Ovary (tissue), 9 donors: Measurements from ENCODE around the gene ABHD13. TPM values are rescaled to one million over a fixed set of nuclear protein-coding genes. Genes with fewer than 3 reads are reported as not detected.

ENCODE experiments used
- DNase-seq, 5 donors: peaks; one replicate each; pipeline ENCODE4 v3.0.0-alpha.2; 2019 to 2020
- H3K27ac ChIP-seq, 2 donors: fragments of 200-600 bp; one replicate each; pipeline versions ENCODE4 v1.5.1 to v1.8.0; 2019 to 2022
- H3K27me3 ChIP-seq: fragments of 200-600 bp; one replicate; pipeline ENCODE4 v1.8.0; 2022
- H3K36me3 ChIP-seq: fragments of 200-600 bp; sonication (generic); one replicate; pipeline ENCODE4 v1.5.1; 2019
- H3K4me1 ChIP-seq: one replicate; pipeline ENCODE4 v1.8.1; 2013; ENCODE audit warnings: mild to moderate bottlenecking, moderate library complexity; ENCODE audit not compliant: insufficient read depth
- H3K4me3 ChIP-seq: fragments of 200-600 bp; sonication (generic); one replicate; pipeline ENCODE4 v1.5.1; 2017
- H3K9me3 ChIP-seq, 2 donors: fragments of 200-600 bp in 1 of 2; sonication (generic) in 1 of 2; one replicate each; pipeline versions ENCODE4 v1.5.1 to v1.8.1; 2013 to 2019; ENCODE audit warnings: mild to moderate bottlenecking in 1 of 2, moderate library complexity in 1 of 2
- CTCF ChIP-seq, 3 donors: fragments of 450-650 bp in 2 of 3; fragments of 200-600 bp in 1 of 3; IDR thresholded peaks; one replicate each; pipeline versions ENCODE4 v1.5.1 to v1.8.0; 2016 to 2022; ENCODE audit warnings: antibody characterized with exemption in 3 of 3, mild to moderate bottlenecking in 1 of 3
- EP300 ChIP-seq: sonication (generic); formaldehyde crosslinking; IDR thresholded peaks from one replicate; pipeline ENCODE4 v1.6.1; 2017; ENCODE audit warnings: antibody characterized with exemption
- POLR2A ChIP-seq: fragments of 450-650 bp; IDR thresholded peaks from one replicate; pipeline ENCODE4 v1.6.1; 2017; ENCODE audit warnings: antibody characterized with exemption, mild to moderate bottlenecking, moderate library complexity
- whole genome bisulfite sequencing, 3 donors: extraction: QIAGEN DNeasy Blood & Tissue Kit in 1 of 3; methylation state at CpG; one replicate each; pipeline versions ENCODE4 v1.1.5 to v1.1.7; 2013 to 2017; 5-methylcytosine and 5-hydroxymethylcytosine counted together
- intact Hi-C, 4 donors: fragments of 100-400 bp; cut with DNase I; formaldehyde crosslinking; loops; one replicate each; pipeline versions ENCODE4 v1.11.0 to v1.15.1; 2022 to 2023
- polyA plus RNA-seq, 2 donors: library from polyadenylated mRNA; stranded (reverse); fragments of 200-250 nt in 1 of 2; fragments of 350-450 nt in 1 of 2; fragmentation: Illumina TruSeq in 1 of 2; extraction: RNeasy Lipid Tissue Mini Kit (QIAGEN cat#74804) in 1 of 2; gene quantifications; one replicate each; pipeline ENCODE4 v1.2.3, GENCODE V29; 2013 to 2014
- total RNA-seq, 7 donors: library from RNA; depleted of rRNA in 2 of 7; stranded (reverse); fragments of >200 nt in 2 of 7; fragmentation: NEBNext Ultra II Directional in 3 of 7; extraction: Animal tissue kit (Norgen Biotek cat#: 25700) in 3 of 7; gene quantifications; one replicate each; pipeline versions ENCODE4 v1.1.0 to v1.2.4, GENCODE V29; 2016 to 2023
- donor health status: DM: no; HTN: no; CAD: no; lungs with moderate emphysema.
- donor health status: DM: no; HTN: no; CAD: no.
- donor health status: Bipolar disorder and iron deficiency.
- donor health status: DM: yes; HTN: yes; CAD: no.
- donor health status: DM: no; HTN: no; CAD: no.
- donor health status: DM: yes; HTN: yes; CAD: no.

The ABHD13 gene
- total and polyA plus RNA-seq, 9 donors, result 6.0 to 13.7 (median 9.1) TPM

- H3K27ac ChIP-seq, result no peak overlapping the region
- H3K27me3 ChIP-seq, result no peaks in the 10 kb centered on the region
- no peaks in the 10 kb centered on the region for H3K9me3 ChIP-seq
- H3K36me3 ChIP-seq, result no peaks in the 10 kb centered on the region
- no peak for DNase-seq
- 58 to 64% (median 62%) methylated on average over 3 of the region's 3 CpGs for WGBS, 3 donors
- no peaks in the 10 kb centered on the region for H3K4me1 ChIP-seq
- TF ChIP-seq POLR2A, result no peak
- TF ChIP-seq CTCF (IDR thresholded peaks at IDR 0.05), result no peak
- TF ChIP-seq EP300, result no peak
- intact Hi-C loops, result no loop called here
- H3K4me3 ChIP-seq, result no peak overlapping the region
These were observed 35.5 kb upstream of the ABHD13 start for GRCh38 chr13:108182652-108183051.

- Histone ChIP-seq H3K27ac (no peak overlapping the region), H3K4me1 (no peaks in the 10 kb centered on the region), H3K4me3 (no peak overlapping the region), H3K9me3 (no peaks in the 10 kb centered on the region), H3K27me3 (no peaks in the 10 kb centered on the region), H3K36me3 (no peaks in the 10 kb centered on the region)
- no peak for DNase-seq
- 75 to 85% (median 76%) methylated on average over 3 of the region's 3 CpGs for WGBS, 3 donors
- no peak for TF ChIP-seq POLR2A
- no peak for TF ChIP-seq CTCF (IDR thresholded peaks at IDR 0.05)
- TF ChIP-seq EP300, result no peak
- intact Hi-C loops, result no loop called here
These were observed 33.0 kb upstream of the ABHD13 start for GRCh38 chr13:108185223-108185622.

GRCh38 chr13:108188260-108188659 lies 29.9 kb upstream of the ABHD13 start:
- H3K4me3 ChIP-seq, result no peak overlapping the region

GRCh38 chr13:108190897-108191296 lies 27.3 kb upstream of the ABHD13 start:
- TF ChIP-seq EP300 (no peak), POLR2A (no peak), CTCF (IDR thresholded peaks at IDR 0.05) (no peak)
- H3K4me3 ChIP-seq, result no peak overlapping the region
- H3K27me3 ChIP-seq, result no peaks in the 10 kb centered on the region
- H3K36me3 ChIP-seq, result no peaks in the 10 kb centered on the region
- WGBS, 3 donors, result 45 to 54% (median 46%) methylated on average over 3 of the region's 3 CpGs
- intact Hi-C loops, result no loop called here
- H3K9me3 ChIP-seq, result peaks cover 0 to 3% of the 10 kb centered on the region in 2 donors
- H3K27ac ChIP-seq, result no peak overlapping the region
- no peak for DNase-seq
- no peaks in the 10 kb centered on the region for H3K4me1 ChIP-seq

More at GRCh38 chr13:108188260-108188659, 29.9 kb upstream of the ABHD13 start:
- H3K9me3 ChIP-seq, result no peaks in the 10 kb centered on the region
- TF ChIP-seq EP300 (no peak), CTCF (IDR thresholded peaks at IDR 0.05) (no peak), POLR2A (no peak)
- WGBS, 3 donors, result 60 to 69% (median 61%) methylated on average over 2 of the region's 2 CpGs
- intact Hi-C loops, result no loop called here
- H3K36me3 ChIP-seq, result no peaks in the 10 kb centered on the region
- no peak overlapping the region for H3K27ac ChIP-seq
- no peak for DNase-seq
- H3K4me1 ChIP-seq, result no peaks in the 10 kb centered on the region
- H3K27me3 ChIP-seq, result no peaks in the 10 kb centered on the region

GRCh38 chr13:108193806-108194205 lies 24.4 kb upstream of the ABHD13 start:
- Histone ChIP-seq H3K4me1 (no peaks in the 10 kb centered on the region), H3K4me3 (no peak overlapping the region), H3K27me3 (no peaks in the 10 kb centered on the region), H3K9me3 (peaks cover 0 to 3% of the 10 kb centered on the region in 2 donors), H3K27ac (no peak overlapping the region), H3K36me3 (no peaks in the 10 kb centered on the region)
- TF ChIP-seq CTCF (IDR thresholded peaks at IDR 0.05) (no peak), POLR2A (no peak), EP300 (no peak)
- no peak for DNase-seq
- intact Hi-C loops, result no loop called here
